Measurements from ENCODE around the gene ANKS1B. TPM values are rescaled to one million over a fixed set of nuclear protein-coding genes. Genes with fewer than 3 reads are reported as not detected.

ANKS1B gene
- total RNA-seq, 2 experiments from 2014 or later: 0.21 to 0.36 TPM

- CTCF ChIA-PET: no interaction called here
- POLR2A ChIA-PET: no interaction called here
These were observed 1044.8 kb downstream of the ANKS1B start for GRCh38 chr12:98939926-98940325.

GRCh38 chr12:98939350-98939749, 1045.4 kb downstream of the ANKS1B start:
- POLR2A ChIA-PET: no interaction called here
- CTCF ChIA-PET: no interaction called here

DNA sequence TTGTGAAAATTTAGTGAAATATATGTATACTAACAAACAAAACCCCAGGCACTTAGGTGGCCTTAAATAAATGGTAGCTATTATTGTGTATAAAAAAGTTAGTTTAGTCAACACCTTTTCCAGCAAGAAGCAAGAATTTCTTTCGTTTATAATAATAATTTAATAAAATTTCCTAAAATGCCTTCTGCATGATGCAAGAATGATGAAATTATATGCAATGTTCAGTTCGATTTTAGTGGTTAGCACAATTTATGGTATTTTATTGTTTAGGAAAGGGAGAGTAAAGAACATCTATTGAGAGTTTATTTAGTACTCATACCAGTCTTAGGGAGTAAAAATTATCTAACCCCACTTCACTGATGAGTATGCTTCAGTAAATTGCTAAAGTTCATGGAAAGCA, 1048.9 kb downstream of the ANKS1B start:
- ChIA-PET POLR2A (no interaction called here), CTCF (no interaction called here)

DNA sequence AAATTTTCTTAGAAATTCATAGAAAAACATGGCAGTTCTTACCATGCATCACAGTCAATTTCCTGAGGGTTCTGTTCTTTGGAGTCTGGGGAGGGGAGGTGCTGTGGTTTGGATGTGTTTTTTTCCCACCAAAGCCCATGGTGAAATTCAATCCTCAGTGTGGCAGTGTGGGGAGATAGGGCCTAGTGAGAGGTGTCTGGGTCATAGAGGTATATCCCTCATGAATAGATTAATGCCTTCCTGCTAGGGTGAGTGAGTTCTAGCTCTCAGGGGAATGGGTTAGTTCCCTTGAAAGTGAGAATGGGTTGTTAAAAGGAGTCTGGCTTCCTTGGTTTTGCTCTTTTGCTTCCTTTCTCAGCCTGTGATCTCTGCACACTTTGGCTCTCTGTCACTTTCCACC, 1061.9 kb downstream of the ANKS1B start:
- CTCF ChIA-PET: no interaction called here

GRCh38 chr12:98918176-98918863, 1066.4 kb downstream of the ANKS1B start:
- ChIA-PET POLR2A (no interaction called here), CTCF (no interaction called here)

More for the DNA sequence above, 1061.9 kb downstream of the ANKS1B start:
- POLR2A ChIA-PET: no interaction called here

- ChIA-PET POLR2A (no interaction called here), CTCF (no interaction called here)
These were observed 1068.6 kb downstream of the ANKS1B start for GRCh38 chr12:98916106-98916505.

DNA sequence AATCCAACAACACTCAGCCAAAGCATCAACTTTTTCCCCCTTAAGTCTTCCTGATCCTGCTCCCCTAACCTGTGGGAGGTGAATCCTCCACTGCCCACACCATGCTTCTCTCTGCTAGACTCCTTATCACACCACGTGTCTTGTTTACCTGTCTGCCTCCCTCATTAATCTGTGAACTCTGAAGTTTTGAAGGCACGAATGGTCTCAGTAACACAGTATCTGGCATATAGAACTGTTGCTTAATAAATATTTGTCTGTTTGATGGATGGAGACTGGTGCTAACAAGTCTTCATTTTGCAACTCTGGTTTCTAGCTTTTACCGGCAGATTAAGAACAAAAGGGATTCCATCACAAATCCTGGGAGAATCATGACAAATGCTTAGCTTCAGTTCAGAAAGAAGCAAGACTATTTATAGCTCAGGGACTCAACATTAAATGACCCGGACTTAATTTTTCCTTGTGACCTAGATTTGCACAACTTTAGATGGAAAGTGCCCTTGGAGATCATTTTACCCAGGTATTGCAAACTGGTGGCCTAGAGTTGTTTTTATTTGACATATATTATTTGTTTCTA, 1072.2 kb downstream of the ANKS1B start:
- ChIA-PET CTCF (no interaction called here), POLR2A (no interaction called here)

DNA sequence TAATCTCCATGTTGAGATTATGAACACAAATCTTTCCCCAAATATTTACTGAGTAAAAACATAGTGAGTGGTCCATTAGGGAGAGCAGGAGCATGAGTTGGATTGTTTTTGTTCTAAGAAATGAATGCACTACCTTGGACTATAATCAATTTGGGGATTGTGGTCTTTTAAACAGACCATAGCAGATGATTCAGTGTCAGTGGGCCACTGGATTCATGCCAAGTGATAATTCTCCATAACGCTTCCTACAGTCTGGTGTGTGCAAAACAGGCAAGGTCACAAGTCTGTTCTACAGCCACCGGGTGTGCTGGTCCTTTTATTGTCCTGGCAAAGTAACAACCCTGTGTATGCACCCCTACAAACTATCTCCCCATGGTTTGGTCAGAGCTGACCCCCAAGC, 1073.3 kb downstream of the ANKS1B start:
- POLR2A ChIA-PET: no interaction called here
- CTCF ChIA-PET: no interaction called here

- POLR2A ChIA-PET: no interaction called here
These were observed 1075.0 kb downstream of the ANKS1B start for GRCh38 chr12:98909746-98910145.

DNA sequence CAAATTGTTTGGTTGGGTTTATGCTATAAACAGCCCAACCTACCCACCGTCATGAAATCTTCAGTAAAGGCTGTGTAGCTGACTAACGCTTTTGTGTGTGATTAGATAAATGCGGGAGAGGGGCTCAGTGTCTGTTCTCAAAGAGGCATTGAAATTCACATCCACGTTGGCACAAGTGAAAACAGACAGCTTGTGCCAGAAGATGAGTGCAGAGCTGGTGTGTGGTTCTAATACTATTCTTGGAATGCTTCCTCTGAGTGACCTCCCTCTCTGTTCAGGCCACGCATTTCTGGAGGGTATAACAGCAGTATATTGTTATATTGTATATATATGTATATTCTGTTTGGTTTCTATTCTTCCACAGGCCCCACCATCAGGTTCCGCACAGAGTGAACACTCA, 1075.9 kb downstream of the ANKS1B start:
- ChIA-PET POLR2A (no interaction called here), CTCF (no interaction called here)

More at GRCh38 chr12:98909746-98910145, 1075.0 kb downstream of the ANKS1B start:
- CTCF ChIA-PET: no interaction called here

DNA sequence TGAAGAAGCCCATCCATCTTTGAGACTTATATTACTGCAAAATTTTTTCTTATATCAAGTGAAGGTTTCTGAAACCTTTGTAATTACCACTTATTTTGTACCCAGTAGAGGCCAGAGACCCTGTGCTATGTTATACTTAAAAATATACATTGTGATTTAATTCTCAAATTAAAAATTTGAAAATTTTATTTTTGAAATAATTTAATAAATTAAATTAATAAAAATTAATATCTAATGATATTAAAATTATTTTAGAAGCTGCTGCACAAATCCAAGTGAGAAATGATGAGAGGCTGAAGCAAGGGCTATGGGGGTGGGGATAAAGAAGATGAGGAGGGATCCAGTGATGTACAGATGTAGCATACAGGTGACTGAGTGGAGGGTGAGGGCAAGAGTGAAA, 1080.9 kb downstream of the ANKS1B start:
- ChIA-PET CTCF (interaction anchor here (0.6 kb wide), 1 partner anchor 15 kb away, joined by 3 read pairs; no protein-coding TSS in a partner anchor), POLR2A (no interaction called here)

- POLR2A ChIA-PET: no interaction called here
- CTCF ChIA-PET: no interaction called here
These were observed 1083.5 kb downstream of the ANKS1B start for GRCh38 chr12:98901189-98901588.

DNA sequence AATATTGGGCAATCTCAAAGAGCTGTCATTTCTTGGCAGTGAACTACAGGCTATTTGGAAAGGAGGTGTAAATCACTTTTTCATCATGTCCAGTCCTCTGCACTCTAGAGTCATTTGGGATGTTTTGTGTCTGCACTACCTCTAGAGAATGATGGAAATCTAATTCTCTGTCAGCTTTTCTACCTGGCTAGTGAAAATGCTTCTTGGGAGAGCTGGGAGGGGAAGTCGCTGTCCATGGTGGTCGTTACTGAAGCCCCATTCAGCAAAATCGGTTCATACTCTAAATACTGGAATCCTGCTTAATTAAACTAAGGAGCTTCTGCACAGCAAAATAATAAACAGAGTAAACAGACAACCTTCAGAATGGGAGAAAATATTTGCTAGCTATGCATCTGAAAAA, 1087.8 kb downstream of the ANKS1B start:
- ChIA-PET POLR2A (no interaction called here), CTCF (no interaction called here)

- POLR2A ChIA-PET: no interaction called here
- CTCF ChIA-PET: no interaction called here
These were observed 1089.6 kb downstream of the ANKS1B start for GRCh38 chr12:98895086-98895651.

DNA sequence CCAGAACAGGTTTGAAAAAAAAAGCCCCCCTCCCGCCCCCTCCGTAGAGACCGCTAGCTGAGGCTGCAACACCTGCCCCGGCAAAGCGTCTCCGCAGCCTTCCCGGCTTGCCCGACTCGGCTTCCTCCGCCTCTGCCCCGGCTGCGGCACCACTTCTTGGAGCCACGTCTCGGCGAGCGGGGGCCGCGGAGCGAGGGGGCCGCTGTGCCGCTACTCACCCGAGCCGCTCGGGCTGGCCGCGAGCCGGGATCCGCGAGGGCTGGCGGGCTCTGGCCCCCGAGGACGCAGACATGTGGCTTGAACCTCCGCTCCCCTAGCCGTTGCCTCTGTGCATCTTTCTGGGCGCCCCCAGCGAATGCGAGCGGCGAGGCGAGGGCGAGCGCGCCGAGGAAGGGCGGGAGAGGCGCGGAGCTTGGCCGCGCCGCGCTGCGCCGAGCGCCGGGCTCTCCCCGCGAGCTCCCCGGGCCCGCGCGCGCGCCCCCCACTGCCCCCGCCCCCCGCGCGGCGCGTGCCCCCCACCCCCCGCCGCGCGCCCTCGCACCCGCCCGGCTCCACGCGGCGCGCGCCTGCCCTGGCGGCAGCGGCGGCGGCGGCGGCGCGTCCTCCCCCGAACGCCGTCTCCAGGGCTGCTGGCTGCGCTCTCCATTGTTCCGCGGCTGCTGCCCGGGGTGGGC, 1090.2 kb downstream of the ANKS1B start:
- POLR2A ChIA-PET: no interaction called here
- CTCF ChIA-PET: interaction anchor here (0.7 kb wide), 1 partner anchor 1034 kb away, joined by 3 read pairs; no protein-coding TSS in a partner anchor

DNA sequence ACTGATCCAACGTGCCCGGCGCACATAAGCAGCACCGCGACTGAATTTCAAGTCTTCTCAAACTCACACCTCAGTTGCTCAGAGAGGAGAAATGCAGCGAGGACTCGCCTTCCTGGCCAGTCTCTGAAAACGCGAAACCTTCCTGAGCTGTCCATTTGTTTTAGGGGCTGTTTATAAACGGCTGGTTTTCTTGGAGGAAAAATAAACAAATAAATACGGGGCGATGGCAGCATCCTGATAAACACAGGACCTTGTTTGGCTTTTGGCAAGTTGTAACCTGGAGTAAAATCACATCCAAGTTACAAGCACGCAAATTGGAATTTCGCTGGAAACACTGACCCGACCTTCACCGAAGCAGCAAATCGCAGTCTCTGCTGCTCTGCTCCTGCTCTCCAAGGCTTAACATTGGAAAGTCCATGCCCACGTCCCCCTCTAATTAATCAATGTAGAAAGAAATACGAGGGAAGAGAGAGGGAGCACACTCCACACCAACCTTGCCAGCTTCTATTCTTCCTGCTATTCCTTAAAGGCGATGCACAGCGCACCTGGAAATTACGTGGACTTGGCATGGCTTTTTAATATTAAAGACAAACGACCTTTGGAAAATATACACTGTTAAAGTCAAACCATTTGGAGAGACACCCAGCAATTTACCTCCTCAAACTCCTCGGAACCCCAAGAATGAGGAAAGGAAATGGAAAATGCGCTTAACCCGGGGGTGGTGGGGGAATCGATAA, 1090.9 kb downstream of the ANKS1B start:
- POLR2A ChIA-PET: no interaction called here
- CTCF ChIA-PET: interaction anchor here (0.7 kb wide), 1 partner anchor 1033 kb away, joined by 3 read pairs; no protein-coding TSS in a partner anchor

GRCh38 chr12:98893126-98893674, 1091.5 kb downstream of the ANKS1B start:
- ChIA-PET CTCF (no interaction called here), POLR2A (no interaction called here)

- CTCF ChIA-PET: no interaction called here
- POLR2A ChIA-PET: no interaction called here
These were observed 1099.0 kb downstream of the ANKS1B start for GRCh38 chr12:98885778-98886177.

DNA sequence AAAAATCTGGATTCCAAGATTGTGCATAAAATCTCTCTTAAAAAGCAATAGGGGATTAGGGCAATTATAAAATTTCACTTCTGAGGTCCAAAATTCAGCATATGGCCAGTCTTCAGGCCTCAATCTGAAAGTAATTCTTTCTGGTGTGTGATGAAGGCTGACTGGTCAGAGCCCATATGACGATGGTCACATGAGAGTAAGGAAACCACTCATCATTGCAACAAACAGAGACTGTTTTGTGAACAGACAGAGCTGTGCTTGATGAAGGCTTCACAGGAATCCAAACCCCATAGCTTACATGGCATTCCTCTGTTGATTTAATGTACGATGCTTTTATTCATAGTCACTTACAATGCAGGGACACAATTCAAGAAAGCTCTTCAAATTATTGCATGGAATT, 1101.5 kb downstream of the ANKS1B start:
- POLR2A ChIA-PET: no interaction called here
- CTCF ChIA-PET: no interaction called here

GRCh38 chr12:98882526-98882925, 1102.2 kb downstream of the ANKS1B start:
- POLR2A ChIA-PET: no interaction called here
- CTCF ChIA-PET: no interaction called here
